GM21737 (cell line): ENCODE results near the gene CDH10.

Experiments used
- ATAC-seq: cut with Tn5 transposase; IDR thresholded peaks from one replicate; pipeline ENCODE4 v1.9.1; 2021; ENCODE audit warnings: mild to moderate bottlenecking, moderate library complexity; ENCODE audit not compliant: unreplicated experiment

CDH10 gene

DNA sequence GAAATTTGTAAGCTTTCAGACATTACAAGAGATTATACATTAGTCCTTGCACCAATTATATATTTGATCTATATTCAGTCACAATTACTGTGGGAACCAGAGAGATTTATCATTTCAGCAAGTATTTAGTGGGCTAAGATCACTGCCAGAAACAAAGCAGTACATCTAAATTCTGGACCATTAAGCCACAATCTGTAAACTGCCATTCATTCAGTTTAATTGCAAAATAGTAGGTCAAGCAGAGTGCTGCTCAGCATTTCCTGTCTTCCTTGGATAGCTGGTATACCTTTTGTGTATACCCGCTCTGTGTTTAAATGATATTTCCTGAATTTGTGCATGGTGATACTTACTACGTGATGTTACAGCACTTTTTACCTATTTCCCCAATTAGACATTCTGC, 42.6 kb downstream of the CDH10 start:
- no peak for ATAC-seq

DNA sequence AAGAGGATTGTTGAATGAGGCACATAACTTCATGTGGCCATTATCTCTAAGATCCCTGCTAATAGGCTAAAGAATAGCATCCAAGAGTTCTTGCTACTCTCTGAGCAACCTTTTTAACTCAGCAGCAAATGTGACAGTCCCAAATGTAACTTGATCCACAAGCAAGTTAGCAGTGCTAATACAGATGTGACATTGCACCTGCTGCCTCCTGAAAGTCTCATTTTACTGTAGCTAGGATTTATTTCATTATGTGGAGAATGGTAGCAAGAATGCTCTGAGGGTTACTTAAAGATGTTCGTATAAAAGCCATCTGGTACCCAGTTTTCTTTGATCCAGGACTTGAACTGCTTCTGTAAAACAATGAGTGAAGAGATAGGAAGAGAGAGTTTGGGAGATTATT, 45.8 kb downstream of the CDH10 start:
- ATAC-seq: no peak

DNA sequence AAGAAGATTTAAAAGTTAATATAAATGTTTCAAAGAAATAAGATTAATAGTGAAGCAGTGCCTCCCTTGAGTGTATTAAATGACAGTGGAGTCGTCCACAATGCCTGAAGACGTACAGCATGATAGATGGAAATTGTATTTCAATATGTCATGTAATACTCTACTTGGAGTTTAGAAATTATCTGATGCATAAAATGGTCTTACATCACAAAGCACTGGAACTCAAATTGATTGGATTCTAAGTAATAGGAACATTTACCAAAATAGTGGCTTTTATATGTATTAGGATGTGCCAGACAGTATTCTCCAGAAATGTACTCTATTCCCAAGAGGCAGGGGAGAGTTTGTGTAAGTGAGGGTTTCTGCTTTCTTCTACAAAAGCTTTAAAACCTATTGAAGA, 49.4 kb downstream of the CDH10 start:
- no peak for ATAC-seq

DNA sequence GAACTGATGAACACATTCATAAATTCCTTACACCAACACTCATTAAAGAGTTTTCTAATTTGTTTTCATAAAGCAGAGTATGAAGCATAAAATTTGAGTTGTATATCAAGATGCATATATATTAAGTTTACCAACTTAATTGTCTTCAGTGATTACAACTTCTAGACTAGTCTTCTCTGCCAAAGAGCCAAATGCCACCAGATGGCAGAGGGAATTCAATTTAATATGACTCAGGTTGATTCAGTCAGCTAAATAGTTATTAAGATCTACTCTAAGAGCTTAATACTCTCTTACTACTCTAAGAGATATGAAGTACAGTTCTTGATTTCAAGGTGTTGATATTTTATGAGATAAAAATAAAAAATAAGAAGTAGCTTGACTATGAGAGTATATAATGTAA, 53.4 kb downstream of the CDH10 start:
- no peak for ATAC-seq

DNA sequence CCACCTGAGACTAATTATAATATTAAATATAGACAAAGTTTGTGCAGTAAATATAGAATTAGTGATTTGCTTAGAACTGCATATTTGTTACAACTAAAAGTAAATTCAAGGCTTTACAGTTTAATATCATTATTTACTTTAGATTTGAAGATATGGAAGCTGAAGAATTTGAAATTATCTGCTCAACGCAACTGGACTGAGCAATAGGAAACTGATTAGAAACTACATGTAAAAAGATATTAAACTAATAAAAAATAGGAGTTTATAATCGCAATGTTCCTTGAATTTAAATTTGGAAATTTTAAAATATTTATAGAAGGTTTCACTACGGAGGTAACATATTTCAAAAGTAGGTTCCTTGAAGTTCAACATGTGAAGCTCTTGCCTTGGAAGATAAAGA, 55.2 kb downstream of the CDH10 start:
- ATAC-seq: no peak

DNA sequence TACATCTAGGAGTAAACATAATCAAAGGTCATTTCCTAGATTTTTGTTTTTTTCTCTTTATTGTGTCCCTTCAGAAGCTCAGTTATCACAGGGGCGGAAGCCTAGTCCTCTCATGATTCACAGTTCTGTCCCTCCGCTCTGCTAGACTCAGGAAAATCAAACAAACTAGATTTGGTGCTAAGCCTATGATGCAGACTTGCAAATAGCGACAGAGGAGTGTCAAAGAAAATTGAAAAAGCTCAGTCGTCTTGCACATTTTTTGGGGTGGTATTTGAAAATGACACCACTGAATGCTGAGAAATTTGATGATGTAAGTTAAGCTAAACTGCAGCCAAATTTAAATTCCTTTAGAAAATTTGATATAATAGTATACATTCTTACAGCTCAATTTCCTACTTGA, 59.0 kb downstream of the CDH10 start:
- no peak for ATAC-seq

DNA sequence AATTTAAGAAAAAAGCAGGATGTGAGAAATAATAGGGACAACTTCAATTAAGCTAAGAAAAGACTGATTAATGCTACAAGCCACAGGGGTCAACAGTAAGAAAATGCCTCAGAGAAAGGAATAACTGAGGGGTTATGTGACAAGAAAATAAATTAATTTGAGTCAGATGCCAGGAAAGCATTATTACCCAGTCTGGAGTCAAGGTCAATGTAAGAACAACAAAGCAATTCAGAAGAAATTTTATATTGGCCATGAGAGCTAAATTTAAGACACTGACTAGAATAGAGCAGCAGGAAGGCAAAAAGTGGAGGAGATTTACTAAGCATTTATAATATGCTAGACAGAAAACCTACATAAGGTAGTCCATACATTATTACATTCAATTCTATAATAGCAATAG, 73.5 kb downstream of the CDH10 start:
- ATAC-seq: no peak

DNA sequence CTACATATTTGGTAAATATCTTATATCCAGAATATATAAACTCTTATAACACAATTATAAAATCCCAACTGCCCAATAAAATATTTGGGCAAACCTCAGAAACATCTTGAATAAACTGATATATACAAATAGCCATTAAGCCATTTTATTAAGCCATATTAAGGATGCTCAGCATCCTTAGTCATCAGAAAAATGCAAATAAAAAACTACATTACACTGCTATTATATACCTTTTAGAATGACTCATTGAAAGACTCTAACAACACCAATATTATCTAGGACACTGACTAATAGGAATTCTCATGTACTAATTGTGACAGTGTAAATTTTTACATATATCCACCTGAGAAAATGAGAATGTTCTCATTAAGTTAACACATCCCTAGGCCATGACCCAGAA, 77.8 kb downstream of the CDH10 start:
- ATAC-seq: no peak

DNA sequence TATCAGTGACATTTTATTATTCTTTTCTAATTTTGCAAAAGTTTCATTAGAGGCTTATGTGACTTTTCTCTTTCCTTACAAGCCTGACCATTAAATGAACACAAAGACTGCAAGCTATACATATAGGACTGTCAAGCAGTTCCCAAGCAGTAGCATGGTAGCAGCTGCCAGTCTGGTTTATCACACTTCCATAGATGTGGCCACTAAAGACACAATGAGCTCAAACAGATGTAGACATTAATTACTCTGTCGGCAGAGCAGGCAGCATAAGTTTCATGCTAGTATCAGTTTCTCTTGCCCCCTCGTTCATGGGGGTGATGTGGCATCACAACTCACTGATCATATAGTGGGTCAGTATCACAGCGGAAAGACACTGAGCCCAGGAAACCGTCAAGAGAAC, 89.5 kb downstream of the CDH10 start:
- no peak for ATAC-seq

DNA sequence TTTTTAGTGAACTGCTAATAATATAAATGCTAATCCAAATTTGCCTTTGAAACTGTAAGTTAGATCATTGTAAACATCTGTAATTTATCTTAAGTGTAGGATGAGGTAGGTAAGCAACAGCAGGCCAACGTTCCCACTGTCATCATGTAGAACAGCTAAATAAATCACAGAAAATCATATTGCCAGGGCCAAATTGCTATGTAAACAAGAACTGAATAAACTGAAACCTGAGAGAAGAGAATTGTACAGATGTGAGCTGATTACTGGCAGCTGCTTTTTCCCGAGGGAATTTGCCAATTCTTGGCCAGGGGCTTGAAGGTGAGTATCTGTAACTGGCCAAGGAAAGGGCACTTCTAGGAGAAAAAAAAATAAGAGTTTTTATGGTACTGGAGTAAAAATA, 97.6 kb downstream of the CDH10 start:
- ATAC-seq: no peak

DNA sequence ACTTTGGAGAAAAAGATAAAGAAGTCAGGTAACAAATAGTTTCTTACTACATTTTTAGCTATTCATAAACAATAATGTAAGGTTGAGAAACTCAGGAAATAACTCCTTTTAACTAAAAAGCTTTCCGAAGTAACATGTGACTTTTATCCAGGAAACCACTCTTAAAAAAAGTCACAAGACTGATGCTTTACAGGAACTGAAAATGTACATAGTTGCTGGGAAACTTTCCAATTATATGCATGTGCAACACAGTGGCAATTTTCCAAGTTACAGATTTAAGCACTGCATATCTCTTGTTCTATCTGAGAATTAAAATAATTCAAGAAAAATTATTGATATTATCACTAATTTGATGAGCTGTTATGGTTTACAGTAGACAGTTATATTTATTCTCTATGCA, 105.2 kb downstream of the CDH10 start:
- ATAC-seq: no peak

DNA sequence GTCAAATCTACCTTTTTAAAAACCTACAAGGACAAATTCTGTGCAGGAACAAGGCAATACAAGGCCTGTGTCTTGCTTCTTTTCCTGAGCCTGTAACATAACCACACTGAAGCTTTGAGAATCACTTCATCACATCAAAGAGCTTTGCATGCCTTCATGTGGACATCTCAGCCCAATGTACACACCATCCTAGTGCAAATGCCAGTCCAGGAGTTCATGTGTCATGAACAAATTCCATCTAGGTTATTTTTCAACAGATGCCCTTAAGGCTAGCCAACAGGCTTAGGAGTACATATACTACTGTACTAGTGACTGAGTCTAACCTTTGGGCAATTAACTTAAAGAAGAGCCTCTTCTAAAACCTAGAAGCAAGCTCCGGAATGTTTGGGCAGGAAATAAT, 106.4 kb downstream of the CDH10 start:
- ATAC-seq: no peak

DNA sequence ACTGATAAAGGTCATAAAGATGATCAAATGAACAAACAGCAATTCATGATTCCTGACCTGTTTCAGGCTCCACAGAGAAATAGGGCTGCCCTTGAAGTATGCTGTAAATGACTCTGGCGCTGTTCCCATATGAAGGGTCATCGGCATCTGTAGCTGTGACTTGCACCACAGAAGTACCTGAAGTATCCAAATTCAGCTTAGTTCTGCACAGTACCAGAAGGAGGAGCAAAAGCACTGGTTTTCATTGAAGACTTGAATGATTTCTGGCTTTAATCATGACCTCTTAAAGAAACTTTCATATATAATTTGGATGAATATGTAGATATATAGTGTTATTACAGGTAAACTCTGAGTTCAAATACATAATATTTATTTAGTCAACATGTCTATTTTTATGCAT, 109.1 kb downstream of the CDH10 start:
- no peak for ATAC-seq

DNA sequence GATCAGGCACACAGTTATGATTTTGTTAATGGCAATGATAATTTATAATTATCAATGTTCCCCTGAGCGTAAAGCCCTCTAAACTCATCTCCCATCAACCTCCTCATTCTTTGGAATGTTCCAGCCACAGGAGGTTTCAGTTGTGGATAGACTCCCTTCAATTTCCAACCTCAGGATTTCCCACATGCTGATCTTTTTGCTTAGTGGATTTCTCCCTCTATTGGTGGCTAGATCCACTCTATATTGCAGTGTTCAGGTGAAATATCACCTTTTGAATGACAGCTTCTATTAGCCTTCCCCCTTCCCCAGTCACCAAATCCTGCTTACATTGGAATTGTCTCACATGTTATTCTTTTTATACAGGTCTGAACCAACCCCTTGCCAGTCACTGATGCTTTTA, 113.9 kb downstream of the CDH10 start:
- no peak for ATAC-seq

DNA sequence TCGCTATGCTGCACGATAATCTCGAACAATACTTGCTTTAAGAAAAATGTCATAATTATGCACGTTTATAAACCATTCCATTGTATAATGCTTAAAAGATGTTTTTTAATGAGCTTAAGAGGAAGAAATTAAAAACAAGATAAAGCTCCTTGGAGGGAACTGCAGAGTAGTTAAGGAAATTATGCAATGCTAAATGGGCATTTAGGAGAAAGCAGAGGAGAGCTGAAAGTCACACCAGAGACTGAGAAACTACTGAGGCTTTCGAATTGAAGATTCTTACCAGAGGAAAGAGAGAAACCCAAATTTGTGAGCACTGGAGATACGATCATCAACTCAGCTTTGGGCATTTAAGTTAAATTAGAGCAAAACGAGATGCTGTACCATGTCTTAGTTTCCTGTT, 119.4 kb downstream of the CDH10 start:
- no peak for ATAC-seq

DNA sequence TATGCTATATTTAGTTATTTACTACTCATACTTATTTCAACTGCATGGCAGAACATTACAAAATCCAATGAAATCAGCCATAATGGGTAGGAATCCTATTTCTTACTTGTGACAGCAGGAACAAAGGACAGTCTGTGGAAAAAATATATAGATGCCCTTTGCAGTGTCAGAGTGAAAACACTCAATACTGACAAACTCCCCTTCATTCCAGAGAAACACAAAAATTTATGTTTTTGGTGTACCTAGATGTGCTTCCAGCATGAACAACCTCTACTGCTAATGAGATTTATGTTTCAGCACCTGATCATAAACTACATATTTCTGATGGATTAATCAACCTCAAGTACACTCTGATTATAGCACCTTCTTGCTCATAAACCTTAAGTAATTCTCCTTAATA, 132.4 kb downstream of the CDH10 start:
- ATAC-seq: no peak

DNA sequence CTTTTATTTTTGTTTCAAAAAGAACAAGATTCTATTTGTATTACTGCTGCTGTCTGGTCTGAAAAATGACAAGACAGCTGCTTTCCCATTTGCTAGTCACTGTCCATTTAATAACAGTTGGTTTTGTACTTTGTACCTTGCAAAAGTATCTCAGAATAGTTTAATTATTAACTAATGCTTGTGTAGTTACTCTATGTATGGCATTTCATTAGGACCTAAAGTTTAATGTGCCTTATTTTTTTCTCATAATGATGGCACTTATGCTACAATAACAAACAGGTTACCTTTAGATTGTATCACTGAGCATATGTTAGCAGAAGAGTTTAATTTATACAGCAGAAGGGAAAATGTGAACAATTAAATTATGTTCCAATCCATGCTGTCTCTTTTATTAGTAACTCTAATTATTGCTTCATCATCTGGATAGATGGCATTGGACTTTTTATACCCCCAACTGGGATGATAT, 134.2 kb downstream of the CDH10 start:
- no peak for ATAC-seq

DNA sequence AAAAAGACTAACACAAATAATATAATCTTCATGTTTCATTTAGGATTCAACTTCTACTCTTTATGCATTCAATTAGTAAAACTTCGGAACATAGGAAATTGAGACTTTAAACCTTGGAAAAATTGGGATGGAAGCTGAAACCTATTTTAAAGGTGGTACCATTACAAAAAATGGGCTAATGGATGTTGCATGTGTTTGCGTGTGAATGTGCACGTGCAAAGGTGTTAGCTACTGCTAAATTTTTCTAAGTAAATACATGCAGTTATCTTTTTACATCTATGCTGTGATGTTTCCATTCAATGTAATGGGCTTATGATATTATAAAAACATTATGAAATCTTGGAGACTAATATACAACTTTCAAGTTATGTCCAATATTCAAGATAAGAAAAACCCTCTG, 134.8 kb downstream of the CDH10 start:
- no peak for ATAC-seq

DNA sequence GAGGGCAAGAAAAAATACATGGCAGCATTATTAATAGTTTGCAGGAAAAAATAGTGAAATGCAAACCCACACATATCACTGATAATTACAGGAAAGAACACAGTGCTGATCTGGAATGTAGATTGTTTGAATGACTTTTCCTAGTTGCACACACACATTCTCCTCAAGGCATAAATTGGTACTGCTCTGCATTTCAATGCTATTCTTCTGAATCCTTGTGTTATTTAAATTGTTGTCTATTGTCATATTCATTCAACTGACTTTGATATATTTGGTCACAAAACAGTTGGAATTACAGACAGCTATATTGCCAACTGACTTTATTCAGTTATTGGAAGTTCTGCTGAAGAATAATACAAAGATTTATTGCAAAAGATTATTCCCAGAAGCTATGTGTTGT, 139.5 kb downstream of the CDH10 start:
- ATAC-seq: no peak

DNA sequence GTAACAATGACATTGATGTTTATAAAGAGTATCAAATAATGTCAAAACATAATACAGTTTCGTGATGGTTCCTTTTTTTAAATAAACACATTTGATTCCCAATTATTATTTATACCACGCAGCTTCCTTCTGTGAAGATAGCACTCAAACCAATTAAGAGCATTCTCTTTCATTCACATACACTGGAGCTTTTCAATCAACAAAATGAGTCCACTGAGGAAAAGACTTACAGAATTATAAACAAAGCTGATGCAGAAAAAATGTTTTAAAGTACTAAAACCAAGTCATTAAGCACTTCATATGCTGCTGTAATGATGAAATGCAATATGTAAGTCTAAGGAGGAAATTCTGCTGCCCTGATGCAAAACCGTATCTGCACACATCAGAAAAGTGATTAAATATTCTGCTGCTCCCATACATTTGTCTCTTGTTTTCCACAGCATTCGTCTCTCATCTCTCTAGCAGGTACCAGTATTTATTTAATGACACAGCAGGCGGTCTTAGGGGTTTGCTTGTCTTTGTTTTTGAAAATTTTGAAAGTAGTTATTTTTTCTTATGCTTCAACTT, 147.1 kb downstream of the CDH10 start:
- ATAC-seq: no peak

DNA sequence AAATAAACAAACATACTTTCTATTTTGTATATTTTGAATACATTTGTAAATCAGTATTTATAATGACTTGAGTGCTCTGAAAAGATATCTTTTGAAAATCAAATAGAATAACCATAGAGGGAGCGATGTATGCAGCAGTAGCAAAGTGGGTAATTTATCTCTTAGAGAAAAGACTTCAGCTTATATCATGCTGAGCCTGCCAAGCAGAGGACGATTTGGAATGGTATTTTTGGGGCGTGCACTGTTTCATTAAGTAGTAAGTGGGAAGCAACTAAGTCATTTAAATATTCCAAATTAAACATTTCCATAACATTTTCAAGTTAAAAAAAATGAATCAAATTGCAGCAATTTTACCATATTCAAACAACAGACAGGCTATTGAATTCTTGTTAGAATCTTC, 147.6 kb downstream of the CDH10 start:
- ATAC-seq: no peak

DNA sequence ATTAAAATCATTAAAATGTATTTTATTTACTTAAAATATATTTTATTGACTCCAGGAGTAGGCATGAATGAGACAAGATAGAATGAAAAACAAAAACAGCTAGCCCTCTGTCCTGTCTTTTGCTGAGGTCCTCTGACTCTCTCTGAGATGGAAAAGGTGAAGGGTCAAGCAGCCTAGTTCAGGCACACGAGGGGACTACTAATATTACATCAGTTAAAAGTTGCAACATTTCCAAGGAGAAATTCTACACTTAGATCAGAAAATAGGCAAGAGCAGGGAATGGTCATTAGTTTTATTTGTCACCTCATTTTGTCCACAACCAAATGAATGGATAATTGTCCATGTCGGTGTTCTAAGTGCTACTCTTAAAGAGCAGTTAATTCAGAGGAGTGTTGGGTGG, 148.5 kb downstream of the CDH10 start:
- ATAC-seq: no peak

DNA sequence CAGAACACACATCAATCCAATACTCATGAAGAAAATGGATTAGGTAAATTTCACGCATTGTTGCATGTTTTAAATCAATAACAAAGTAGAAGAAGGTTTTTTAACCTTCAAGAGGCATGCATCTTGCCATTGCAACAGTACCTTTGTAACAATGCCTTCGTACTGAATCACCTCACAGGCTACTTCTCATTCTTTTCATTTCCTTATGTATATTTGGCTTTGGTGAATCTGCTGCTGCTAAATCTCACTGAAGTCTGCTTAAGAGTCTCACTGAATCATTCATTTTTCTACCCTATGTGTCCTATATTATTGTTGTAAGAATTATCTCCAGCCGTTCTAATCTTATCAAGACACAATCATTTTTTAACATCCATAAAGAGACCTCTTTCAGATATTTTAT, 152.5 kb downstream of the CDH10 start:
- ATAC-seq: no peak

DNA sequence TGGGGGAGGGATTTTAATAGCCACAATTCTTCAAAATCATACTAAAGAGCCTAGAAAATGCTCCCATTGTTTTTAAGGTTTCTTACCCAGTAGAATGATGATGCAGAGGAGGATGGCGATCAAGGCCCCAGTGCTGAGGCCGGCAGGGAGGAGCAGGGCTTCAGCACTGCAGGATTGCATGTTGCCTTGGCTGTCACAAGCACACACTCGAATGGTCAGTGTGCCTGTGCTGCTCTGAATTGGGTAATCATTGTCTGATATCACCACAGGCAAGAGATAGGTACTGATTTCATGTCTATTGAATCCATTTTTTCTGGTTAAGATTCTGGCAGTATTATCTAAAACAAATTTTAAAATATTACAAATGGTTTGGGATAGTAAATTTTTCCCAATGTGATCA, 153.3 kb downstream of the CDH10 start:
- ATAC-seq: no peak
